ENCODE measurements around the gene RNU7-1. TPM values are rescaled to one million over a fixed set of nuclear protein-coding genes. Genes with fewer than 3 reads are reported as not detected.

Gene RNU7-1
- total and polyA plus RNA-seq, 9 of the 15 experiments (the other 6 are each of a cell fraction or from before 2014, with no cell fraction given), result not detected

GRCh38 chr12:6965026-6965661 lies 21.5 kb downstream of the RNU7-1 start (continued):
- TF ChIP-seq, protein P1, sequence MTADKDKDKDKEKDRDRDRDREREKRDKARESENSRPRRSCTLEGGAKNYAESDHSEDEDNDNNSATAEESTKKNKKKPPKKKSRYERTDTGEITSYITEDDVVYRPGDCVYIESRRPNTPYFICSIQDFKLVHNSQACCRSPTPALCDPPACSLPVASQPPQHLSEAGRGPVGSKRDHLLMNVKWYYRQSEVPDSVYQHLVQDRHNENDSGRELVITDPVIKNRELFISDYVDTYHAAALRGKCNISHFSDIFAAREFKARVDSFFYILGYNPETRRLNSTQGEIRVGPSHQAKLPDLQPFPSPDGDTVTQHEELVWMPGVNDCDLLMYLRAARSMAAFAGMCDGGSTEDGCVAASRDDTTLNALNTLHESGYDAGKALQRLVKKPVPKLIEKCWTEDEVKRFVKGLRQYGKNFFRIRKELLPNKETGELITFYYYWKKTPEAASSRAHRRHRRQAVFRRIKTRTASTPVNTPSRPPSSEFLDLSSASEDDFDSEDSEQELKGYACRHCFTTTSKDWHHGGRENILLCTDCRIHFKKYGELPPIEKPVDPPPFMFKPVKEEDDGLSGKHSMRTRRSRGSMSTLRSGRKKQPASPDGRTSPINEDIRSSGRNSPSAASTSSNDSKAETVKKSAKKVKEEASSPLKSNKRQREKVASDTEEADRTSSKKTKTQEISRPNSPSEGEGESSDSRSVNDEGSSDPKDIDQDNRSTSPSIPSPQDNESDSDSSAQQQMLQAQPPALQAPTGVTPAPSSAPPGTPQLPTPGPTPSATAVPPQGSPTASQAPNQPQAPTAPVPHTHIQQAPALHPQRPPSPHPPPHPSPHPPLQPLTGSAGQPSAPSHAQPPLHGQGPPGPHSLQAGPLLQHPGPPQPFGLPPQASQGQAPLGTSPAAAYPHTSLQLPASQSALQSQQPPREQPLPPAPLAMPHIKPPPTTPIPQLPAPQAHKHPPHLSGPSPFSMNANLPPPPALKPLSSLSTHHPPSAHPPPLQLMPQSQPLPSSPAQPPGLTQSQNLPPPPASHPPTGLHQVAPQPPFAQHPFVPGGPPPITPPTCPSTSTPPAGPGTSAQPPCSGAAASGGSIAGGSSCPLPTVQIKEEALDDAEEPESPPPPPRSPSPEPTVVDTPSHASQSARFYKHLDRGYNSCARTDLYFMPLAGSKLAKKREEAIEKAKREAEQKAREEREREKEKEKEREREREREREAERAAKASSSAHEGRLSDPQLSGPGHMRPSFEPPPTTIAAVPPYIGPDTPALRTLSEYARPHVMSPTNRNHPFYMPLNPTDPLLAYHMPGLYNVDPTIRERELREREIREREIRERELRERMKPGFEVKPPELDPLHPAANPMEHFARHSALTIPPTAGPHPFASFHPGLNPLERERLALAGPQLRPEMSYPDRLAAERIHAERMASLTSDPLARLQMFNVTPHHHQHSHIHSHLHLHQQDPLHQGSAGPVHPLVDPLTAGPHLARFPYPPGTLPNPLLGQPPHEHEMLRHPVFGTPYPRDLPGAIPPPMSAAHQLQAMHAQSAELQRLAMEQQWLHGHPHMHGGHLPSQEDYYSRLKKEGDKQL (CRISPR knock-in tag; IDR thresholded peaks at IDR 0.05; ENCODE audit: borderline replicate concordance), result no peak
- TF ChIP-seq JUNB (CRISPR knock-in tag; conservative IDR thresholded peaks at IDR 0.05) (no peak), GTF2F1 (IDR thresholded peaks at IDR 0.05; ENCODE audit: low read depth, low read length) (no peak), REST (IDR thresholded peaks at IDR 0.05; ENCODE audit: borderline replicate concordance) (peak; percentile 62; the same call in 1 of the 2 replicates), REST (CRISPR knock-in tag; IDR thresholded peaks at IDR 0.05; ENCODE audit: low read depth) (no peak), ZNF174 (CRISPR knock-in tag; IDR thresholded peaks at IDR 0.05) (no peak), ZNF239 (CRISPR knock-in tag; IDR thresholded peaks at IDR 0.05) (peak; percentile 58; the same call in 1 of the 2 replicates), ZBTB8A (IDR thresholded peaks at IDR 0.05; ENCODE audit: partially characterized antibody) (no peak), GATA2 (CRISPR knock-in tag; IDR thresholded peaks at IDR 0.05) (no peak), ZNF561 (CRISPR knock-in tag; conservative IDR thresholded peaks at IDR 0.05) (no peak), BRD4 (IDR thresholded peaks at IDR 0.05) (no peak)
- TF ChIP-seq, protein P2, sequence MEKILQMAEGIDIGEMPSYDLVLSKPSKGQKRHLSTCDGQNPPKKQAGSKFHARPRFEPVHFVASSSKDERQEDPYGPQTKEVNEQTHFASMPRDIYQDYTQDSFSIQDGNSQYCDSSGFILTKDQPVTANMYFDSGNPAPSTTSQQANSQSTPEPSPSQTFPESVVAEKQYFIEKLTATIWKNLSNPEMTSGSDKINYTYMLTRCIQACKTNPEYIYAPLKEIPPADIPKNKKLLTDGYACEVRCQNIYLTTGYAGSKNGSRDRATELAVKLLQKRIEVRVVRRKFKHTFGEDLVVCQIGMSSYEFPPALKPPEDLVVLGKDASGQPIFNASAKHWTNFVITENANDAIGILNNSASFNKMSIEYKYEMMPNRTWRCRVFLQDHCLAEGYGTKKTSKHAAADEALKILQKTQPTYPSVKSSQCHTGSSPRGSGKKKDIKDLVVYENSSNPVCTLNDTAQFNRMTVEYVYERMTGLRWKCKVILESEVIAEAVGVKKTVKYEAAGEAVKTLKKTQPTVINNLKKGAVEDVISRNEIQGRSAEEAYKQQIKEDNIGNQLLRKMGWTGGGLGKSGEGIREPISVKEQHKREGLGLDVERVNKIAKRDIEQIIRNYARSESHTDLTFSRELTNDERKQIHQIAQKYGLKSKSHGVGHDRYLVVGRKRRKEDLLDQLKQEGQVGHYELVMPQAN (IDR thresholded peaks at IDR 0.05; ENCODE audit: borderline replicate concordance), result peak; percentile 35; the same call in 1 of the 2 replicates

Measured in K562 (cell line).